Stimulated activated CD8-positive, alpha-beta memory T cell treated with anti-CD3 and anti-CD28 coated beads, Interleukin-4, amount 100 ng/mL, for 48 hours (primary cell): ENCODE measurements around the gene BDP1.
"Not testable (repeated sequence)": the region's sequence is repeated elsewhere in the genome, so short reads cannot be mapped to it uniquely, and the experiment has no call there.

Source experiments
- DNase-seq: peaks from one replicate; pipeline ENCODE4 v3.0.0-alpha.2; 2020

Gene BDP1

DNA sequence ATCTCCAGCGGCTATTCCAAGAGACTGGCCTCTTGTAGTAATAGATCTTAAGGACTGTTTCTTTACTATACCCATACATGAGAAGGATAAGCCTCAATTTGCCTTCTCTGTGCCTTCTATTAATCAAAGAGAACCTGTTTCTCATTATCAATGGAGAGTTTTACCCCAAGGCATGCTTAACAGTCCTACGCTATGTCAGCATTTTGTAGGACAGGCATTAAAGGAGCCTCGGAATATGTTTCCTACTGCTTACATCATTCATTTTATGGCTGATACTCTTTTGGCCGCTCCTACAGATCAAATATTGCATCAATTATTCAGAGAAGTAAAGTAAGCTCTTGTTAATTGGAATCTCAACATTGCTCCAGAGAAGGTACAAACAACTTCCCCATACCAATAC is 120.1 kb downstream of the BDP1 start:
- not testable (repeated sequence) for DNase-seq

DNA sequence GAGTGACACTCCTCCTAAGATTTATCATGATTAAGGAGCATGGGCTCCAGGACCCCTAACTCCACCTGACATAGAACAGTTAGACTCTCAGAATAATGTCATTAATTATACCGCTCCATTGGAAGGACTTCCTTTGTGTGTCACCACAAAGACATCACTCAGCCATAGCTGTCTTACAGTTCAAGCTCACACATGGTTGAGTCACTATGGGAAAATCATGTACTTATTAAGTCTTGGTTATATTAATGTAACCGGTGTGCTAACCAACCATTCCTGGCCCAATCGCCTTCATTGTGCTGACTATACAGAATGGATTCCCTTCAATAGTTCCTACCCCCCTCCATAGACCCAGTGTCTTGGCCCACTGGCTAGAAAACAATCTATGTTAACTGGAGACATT is 120.8 kb downstream of the BDP1 start:
- DNase-seq: no peak

DNA sequence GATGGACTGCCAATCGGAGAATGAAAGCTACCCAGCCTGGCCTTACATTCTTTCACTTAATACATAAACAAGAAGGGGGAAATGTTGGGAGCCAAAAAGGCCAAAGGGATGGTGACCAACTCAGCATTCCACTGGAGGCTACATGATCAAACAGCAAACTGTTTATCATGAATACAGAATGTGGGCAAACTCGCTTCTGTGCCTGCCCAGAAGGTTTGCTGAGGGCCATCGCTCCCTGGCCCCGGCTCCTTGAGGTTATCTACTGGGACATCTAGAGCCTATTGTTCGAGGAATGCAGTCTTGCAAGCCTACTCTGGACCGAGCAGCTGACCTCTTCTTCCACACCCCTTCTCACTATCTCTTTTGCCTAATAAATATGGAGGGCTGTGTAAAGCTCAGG is 122.4 kb downstream of the BDP1 start:
- not testable (repeated sequence) for DNase-seq

DNA sequence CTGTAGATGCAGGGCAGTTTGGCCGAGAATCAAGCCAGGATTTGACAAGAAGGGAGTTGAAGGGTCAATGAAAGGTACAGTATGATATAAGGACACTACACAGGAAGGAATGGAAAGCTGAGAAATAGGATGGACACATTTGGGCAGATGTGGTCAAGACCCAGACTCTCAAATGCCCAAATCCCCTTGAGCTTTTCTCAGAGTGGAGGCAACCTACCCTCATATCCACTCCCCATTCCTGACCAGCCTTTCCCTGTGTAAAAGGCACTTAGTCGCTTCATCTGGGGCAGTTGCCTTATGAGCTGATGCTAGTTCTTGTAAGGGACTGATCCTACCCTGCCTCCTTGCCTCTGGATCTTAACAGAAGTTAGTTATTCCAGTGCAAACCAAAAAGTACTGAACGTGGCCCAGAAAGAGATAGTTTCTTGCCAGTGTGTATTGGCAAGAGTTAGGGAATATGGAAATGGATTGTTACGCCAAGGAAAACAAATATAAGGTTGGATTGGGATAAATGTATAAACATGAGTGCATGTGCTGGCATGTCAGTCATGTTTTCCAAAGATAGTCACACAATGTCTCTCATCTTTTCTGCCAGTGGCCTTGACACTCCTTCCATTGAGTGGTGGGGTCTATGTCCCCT is 127.6 kb downstream of the BDP1 start:
- DNase-seq: no peak

DNA sequence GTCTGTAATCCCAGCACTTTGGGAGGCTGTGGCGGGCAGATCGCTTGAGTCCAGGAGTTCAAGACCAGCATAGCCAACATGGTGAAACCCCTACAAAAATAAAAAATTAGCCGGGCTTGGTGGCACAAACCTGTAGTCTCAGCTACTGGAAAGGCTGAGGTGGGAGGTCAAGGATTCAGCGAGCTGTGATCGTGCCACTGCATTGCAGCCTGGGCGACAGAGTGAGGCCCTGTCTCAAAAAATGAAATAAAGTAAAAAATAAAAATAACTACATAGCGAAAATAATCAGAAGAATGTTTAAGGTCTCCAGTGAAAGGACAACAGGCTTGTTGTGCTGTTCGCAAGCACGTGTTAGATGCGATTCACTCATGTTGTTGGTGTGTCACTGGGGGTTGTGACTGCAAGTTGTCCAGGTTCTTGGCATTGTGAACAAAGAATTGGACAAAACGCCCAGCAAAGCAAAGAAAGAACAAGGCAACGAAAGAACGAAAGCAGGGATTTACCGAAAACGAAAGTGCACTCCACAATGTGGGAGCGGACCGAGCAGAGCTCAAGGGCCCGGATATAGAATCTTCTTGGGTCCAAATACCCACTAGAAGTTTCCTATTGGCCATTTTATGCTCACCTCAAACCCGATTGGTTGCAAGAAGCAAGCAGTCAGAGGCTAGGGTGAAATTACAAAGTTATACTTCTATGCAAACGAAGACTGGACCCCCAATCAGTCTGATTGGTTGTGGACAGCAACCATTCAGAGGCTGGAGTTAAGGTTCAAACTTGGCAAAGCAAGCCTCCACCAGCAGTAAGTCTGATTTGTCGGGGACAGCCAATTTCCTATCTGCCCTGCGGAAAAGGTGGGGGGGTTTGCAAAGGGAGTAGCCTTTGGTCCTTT is 130.8 kb downstream of the BDP1 start:
- no peak for DNase-seq

DNA sequence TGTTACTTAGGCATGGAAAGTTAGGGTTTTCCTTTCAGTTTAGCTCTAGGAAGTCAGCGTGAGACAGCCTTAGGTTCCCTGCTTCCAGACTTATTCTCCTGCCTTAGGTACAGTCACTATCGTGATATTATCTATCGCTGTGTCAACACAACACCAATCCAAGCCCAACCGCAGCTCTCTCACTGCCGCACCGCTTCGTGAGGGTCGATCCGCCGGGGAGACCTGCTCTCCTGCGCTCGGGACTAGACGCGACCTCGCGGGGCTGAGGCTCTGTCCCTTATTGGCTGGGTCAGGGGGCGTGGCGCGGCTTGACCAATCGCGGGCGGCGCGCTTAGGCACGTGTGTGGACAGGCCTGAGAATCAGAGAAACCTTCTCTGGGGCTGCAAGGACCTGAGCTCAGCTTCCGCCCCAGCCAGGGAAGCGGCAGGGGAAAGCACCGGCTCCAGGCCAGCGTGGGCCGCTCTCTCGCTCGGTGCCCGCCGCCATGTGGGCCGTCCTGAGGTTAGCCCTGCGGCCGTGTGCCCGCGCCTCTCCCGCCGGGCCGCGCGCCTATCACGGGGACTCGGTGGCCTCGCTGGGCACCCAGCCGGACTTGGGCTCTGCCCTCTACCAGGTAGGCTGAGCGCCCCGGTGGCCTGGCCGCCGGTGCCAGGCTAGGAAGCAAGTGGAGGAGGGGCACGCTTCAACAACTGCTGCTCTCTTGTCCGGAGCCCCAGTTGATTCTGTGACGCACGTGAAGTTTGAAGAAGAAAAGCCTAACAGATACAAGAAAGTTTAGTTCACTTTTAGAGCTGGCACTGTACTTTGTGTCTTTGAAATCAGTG is 131.7 kb downstream of the BDP1 start, which contains the start of gene MCCC2:
TSS of gene MCCC2 (plus strand) at position 400 of the 825 bp plus-strand sequence. CDS start at position 486, 86 bp downstream.
- DNase-seq: peak; percentile 98

DNA sequence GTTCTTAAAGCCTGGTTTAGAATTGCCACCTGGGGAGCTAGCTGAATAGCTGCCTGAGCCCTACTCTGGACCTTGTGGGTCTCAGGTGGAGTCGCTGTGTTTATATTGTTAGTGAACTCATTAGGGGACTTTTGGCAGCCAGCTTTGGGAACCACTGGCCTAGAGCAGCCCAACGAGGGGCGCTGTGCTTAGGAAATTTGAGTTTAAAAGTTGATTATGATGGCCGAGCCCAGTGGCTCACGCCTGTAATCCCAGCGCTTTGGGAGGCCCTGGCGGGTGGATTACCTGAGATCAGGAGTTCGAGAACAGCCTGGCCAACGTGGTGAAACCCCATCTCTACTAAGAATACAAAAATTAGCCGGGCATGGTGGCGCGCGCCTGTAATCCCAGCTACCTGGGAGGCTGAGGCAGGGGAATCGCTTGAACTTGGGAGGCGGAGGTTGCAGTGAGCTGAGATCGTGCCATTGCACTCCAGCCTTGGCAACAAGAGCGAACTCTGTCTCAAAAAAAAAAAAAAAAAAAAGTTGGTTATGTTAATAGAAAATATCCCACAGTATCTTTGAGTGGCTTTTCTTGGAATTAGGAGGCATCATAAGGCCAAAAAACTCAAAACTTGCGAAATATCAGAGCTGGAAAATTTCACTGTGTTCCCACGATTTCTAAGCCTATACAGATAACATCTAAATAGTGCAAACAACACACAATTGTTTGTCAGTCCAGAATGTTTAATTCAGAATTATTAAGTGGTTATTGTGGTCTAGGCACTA is 132.5 kb downstream of the BDP1 start:
- peak; percentile 33 for DNase-seq

DNA sequence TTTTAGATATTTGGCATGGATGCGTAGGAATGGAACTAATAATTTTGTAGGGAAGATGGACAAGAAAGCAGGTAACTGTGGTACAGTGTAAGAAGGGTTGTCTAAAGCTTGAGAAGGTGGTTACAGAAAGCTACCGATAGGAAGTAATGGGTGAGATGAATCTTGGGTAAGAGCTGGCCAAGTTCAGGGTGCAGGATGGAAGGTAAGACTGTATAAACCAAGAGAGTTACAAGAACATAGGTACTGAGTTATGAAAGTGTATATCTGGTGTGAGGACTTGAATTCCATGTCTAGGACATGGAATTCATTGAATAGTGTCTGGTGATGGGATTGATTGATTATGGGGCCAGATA is 133.1 kb downstream of the BDP1 start:
- DNase-seq: no peak

DNA sequence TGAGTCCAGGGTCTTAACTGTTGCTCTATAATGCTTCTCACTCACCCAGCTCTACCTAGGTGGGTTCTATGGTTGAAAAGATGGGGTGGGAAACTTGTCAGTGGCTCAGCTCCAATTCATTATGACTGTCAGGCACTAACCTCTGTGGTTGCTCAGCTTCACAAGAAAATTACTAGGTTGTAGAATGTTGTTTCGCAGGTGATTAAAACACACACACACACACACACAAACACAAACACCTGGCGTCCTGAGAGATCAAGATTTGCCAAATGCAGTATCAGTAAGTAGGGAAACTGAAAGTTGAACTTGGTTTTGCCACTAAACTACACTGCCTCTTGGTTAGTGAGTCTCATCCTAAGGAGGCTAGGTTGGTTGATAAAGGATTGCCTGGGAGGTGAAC is 134.5 kb downstream of the BDP1 start:
- DNase-seq: no peak

DNA sequence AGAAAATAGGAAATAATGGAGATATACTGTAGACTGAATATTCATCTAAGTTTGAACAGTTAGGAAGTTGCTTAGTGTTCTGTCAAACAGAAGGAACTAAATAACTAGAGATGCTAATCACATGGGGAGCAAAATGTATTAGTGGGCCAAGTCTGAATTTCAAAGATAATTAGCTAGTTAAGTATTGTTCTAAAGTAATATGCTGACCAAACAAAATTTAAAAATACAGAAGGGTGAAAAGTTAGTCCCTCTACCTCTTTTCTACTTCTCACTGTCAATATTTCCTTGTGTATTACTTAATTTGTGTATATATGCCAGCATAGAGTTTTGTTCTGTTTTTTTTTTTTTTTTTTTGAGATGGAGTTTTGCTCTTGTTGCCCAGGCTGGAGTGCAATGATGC is 135.6 kb downstream of the BDP1 start:
- no peak for DNase-seq

DNA sequence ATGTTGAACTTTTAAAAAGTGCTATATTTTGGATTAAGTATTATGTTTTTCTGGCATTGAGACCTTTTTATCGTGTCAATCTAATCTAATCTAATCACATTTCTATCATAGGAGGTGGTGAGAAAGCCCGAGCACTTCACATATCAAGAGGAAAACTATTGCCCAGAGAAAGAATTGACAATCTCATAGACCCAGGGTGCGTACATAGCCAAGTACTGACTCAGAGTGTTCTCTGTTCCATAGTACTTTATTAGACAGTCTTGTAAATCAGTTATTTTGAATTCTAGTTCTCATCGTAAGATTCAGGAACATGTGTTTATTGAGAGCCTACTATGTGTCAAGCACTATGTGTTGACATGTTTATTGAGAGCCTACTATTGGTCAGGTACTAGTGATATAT is 140.7 kb downstream of the BDP1 start:
- DNase-seq: no peak

DNA sequence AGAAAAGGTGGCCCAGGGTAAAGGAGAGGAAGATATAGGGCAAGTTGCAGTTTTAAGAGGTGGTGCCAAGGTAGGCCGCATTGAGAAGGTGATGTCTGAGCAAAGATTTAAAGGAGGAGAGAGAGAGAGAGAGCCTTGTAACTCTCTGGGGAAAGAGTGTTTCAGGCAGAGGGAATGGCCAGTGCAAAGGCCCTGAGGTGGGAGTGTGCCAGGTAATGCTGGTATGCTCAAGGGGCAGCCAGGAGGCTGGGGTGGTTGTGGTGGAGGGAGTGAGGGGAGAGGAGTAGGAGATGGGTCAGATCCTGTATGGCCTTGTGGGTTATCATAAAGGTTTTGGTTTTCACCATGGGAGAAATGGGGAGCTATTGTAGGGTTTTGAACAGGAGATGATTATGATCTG is 141.6 kb downstream of the BDP1 start:
- DNase-seq: no peak

DNA sequence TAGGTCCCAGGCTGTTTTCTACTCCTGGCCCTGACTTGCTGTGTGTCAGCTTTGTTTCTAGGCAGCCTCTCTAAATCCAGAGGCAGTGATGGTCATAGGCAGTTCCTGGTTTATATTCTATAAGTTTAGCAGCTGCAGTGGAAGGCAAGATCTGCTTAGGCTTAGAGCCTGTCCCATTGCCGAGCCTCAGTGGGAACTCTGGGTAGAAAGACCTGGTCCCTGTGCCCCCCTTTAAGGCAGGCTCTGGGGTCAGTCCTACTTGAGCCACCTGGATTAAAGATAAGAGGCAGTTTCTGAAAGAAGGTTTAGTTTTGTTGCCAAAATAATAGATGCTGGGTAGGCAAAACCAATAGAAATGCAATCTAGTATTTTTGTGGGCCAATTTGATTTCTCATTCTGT is 145.3 kb downstream of the BDP1 start:
- DNase-seq: no peak

DNA sequence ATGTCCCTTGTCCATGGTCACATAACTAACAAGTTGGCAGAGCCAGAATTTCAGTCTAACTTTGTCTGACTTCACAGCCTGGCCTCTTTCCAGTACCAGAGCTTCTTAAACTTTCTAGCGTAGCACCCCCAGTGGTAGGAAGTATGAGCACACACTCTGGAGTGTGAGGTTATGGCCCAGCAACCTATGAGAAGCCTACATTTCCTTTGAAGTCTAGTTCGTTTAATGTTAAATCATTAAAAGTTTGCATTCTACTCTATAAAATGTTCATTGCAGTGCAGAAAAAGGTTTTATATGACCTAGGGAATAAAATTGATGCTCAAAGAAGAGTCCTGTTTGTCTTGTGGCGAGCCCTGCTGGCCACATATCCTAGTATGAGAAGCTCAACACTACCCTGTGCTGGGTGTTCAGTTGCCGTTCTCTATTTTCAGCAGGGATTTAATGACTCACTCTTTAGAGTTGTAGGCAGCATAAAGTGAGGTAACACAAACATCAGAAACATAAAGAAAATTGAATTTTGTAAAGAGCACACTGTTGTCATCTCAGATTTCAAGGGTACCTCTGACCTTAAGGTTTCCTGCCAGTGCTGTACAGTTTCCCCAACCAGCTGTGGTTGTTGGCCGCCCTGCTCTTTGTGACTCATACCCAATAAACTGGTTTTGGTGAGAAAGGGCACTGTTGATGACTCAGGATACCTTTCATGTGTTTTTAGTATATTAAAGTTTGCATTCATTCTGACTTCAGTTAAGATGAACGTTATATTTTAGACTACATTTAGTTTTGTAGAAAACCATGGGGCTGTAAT is 146.0 kb downstream of the BDP1 start:
- DNase-seq: peak; percentile 76

DNA sequence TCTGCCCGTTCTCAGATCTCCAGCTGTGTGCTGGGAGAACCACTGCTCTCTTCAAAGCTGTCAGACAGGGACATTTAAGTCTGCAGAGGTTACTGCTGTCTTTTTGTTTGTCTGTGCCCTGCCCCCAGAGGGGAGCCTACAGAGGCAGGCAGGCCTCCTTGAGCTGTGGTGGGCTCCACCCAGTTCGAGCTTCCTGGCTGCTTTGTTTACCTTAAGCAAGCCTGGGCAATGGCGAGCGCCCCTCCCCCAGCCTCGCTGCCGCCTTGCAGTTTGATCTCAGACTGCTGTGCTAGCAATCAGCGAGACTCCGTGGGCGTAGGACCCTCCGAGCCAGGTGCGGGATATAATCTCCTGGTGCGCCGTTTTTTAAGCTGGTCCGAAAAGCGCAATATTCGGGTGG is 154.5 kb downstream of the BDP1 start:
- not testable (repeated sequence) for DNase-seq

DNA sequence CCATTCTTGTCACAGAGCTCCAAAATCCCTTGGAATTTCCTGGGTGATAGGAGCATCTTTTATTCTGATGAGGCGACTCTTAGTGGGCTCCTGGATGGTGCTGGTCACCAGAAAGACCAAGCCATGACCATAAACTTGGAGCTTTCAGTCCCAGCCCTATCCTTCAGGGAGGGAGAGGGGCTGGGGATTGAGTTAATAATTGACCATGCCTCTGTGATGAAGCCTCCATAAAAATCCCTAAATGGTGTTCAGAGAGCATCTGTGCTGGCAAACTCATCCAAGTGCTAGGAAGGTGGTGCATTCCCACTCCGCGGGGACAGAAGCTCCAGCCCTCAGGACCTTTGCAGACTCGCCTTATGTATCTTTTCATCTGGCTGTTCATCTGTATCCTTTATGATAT is 160.4 kb downstream of the BDP1 start:
- DNase-seq: no peak
